Stomach (tissue), 9 donors: Measurements from ENCODE around the gene DIAPH3. TPM values are rescaled to one million over a fixed set of nuclear protein-coding genes. Genes with fewer than 3 reads are reported as not detected.
"Not testable (repeated sequence)": the region's sequence is repeated elsewhere in the genome, so short reads cannot be mapped to it uniquely, and the experiment has no call there.

Source experiments
- DNase-seq, 2 donors: peaks; one replicate each; pipeline versions ENCODE4 v3.0.0 to v3.0.0-alpha.2; 2013 to 2019
- H3K27ac ChIP-seq, 5 donors: fragments of 200-600 bp in 4 of 5; sonication (generic) in 4 of 5; one replicate each; pipeline ENCODE4 v1.5.1; 2013 to 2019; ENCODE audit warnings: mild to moderate bottlenecking in 1 of 5, moderate library complexity in 1 of 5
- H3K27me3 ChIP-seq, 3 donors: fragments of 200-600 bp; sonication (generic); one replicate each; pipeline ENCODE4 v1.5.1; 2017 to 2019; ENCODE audit warnings: mixed run types in 1 of 3
- H3K36me3 ChIP-seq, 4 donors: fragments of 200-600 bp; sonication (generic); 1 replicate in 3 of 4; 2 replicates in 1 of 4; pipeline ENCODE4 v1.5.1; 2016 to 2019
- H3K4me1 ChIP-seq, 4 donors: fragments of 200-600 bp; sonication (generic); one replicate each; pipeline ENCODE4 v1.5.1; 2016 to 2019
- H3K4me3 ChIP-seq, 4 donors: fragments of 200-600 bp; sonication (generic) in 3 of 4; one replicate each; pipeline ENCODE4 v1.5.1; 2016 to 2019; ENCODE audit warnings: mild to moderate bottlenecking in 1 of 4
- H3K9me3 ChIP-seq, 4 donors: fragments of 200-600 bp; sonication (generic); one replicate each; pipeline ENCODE4 v1.5.1; 2016 to 2019
- EP300 ChIP-seq: sonication (generic); formaldehyde crosslinking; IDR thresholded peaks from one replicate; pipeline ENCODE4 v1.6.1; 2017; ENCODE audit warnings: antibody characterized with exemption
- POLR2A ChIP-seq, 4 donors: fragments of 450-650 bp; IDR thresholded peaks; one replicate each; pipeline ENCODE4 v1.6.1; 2016; ENCODE audit warnings: antibody characterized with exemption in 4 of 4, control low read depth in 2 of 4, mild to moderate bottlenecking in 1 of 4, moderate library complexity in 1 of 4
- POLR2AphosphoS5 ChIP-seq, 3 donors: sonication (generic); formaldehyde crosslinking; IDR thresholded peaks; one replicate each; pipeline ENCODE4 v1.6.1; 2016; ENCODE audit warnings: antibody characterized with exemption in 3 of 3
- WGBS, 5 donors: extraction: QIAGEN DNeasy Blood & Tissue Kit in 3 of 5; methylation state at CpG; one replicate each; pipeline versions ENCODE4 v1.1.5 to v1.1.7; 2013 to 2018; 5-methylcytosine and 5-hydroxymethylcytosine counted together
- intact Hi-C: fragments of 100-400 bp; cut with DNase I; formaldehyde crosslinking; loops from one replicate; pipeline ENCODE4 v1.15.1; 2023; ENCODE audit warnings: low total_unique reads
- polyA plus RNA-seq, 3 donors: library from polyadenylated mRNA; stranded (reverse); fragments of 200-250 nt; gene quantifications; one replicate each; pipeline ENCODE4 v1.2.3, GENCODE V29; 2013
- total RNA-seq, 5 donors: library from RNA; depleted of rRNA; stranded (reverse); fragments of >200 nt; gene quantifications; one replicate each; pipeline versions ENCODE4 v1.1.0 to v1.2.3, GENCODE V29; 2014 to 2016
- TF ChIP-seq, protein P1 (sequence below), 7 experiments: fragments of 450-650 bp in 4 of 7; fragments of 200-600 bp in 3 of 7; sonication (generic) in 3 of 7; IDR thresholded peaks; one replicate each; pipeline ENCODE4 v1.5.1; 2016 to 2019; ENCODE audit warnings: antibody characterized with exemption in 7 of 7, control low read depth in 2 of 7, mild to moderate bottlenecking in 1 of 7
- donor health status: healthy with polysubstance abuse.
- donor health status: Bipolar disorder and iron deficiency.
- donor health status: healthy.

The DIAPH3 gene
- total and polyA plus RNA-seq, 8 donors: 2.5 to 12.1 (median 4.6) TPM

DNA sequence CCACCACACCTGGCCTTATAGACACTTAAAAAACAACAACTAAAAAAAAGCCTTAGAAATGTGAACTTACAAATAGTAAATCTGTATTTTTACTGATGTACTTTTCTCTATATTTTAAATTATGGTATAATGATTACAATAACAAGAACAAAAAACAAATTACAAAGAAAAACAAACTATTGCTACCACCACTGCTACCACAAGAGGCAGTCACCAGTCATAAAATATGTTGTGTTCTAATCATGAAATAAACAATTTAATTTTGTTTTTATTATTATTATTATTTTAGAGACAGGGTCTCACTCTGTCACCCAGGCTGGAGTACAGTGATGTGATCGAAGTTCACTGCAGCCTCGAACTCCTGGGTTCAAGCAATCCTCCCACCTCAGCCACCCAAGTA lies 72.2 kb downstream of the DIAPH3 start:
- no peak overlapping the region for H3K4me3 ChIP-seq
- H3K36me3 ChIP-seq: no peaks in the 10 kb centered on the region
- H3K9me3 ChIP-seq: no peaks in the 10 kb centered on the region
- whole genome bisulfite sequencing, 5 donors: 94 to 100% (median 97%) methylated on average over 2 of the region's 2 CpGs
- H3K4me1 ChIP-seq: no peaks in the 10 kb centered on the region
- intact Hi-C loops: no loop called here
- no peaks in the 10 kb centered on the region for H3K27me3 ChIP-seq
- TF ChIP-seq, protein P1, sequence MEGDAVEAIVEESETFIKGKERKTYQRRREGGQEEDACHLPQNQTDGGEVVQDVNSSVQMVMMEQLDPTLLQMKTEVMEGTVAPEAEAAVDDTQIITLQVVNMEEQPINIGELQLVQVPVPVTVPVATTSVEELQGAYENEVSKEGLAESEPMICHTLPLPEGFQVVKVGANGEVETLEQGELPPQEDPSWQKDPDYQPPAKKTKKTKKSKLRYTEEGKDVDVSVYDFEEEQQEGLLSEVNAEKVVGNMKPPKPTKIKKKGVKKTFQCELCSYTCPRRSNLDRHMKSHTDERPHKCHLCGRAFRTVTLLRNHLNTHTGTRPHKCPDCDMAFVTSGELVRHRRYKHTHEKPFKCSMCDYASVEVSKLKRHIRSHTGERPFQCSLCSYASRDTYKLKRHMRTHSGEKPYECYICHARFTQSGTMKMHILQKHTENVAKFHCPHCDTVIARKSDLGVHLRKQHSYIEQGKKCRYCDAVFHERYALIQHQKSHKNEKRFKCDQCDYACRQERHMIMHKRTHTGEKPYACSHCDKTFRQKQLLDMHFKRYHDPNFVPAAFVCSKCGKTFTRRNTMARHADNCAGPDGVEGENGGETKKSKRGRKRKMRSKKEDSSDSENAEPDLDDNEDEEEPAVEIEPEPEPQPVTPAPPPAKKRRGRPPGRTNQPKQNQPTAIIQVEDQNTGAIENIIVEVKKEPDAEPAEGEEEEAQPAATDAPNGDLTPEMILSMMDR (IDR thresholded peaks at IDR 0.05): no peak
- no peak for DNase-seq
- no peak overlapping the region for H3K27ac ChIP-seq

DNA sequence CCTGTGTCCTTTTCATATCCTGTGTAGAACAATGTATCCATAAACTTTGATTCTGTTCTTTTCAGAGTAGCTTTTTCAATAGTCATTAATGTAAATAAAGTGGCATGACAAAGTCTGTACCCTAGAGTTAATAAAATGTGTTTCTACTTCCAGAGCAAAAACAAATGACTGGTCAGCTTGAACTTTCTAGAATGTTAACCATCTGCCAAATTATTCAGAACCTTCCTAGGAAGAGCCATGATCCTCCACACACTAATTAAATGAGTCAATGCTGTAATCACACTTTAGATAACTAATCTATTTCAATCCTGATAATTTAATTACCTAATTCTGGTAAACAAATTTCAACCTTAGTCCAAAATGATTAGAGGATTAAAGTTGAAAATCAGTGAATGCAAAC lies 73.2 kb downstream of the DIAPH3 start:
- Histone ChIP-seq H3K27ac (no peak overlapping the region), H3K27me3 (no peaks in the 10 kb centered on the region), H3K4me3 (no peak overlapping the region), H3K9me3 (no peaks in the 10 kb centered on the region), H3K4me1 (no peaks in the 10 kb centered on the region), H3K36me3 (no peaks in the 10 kb centered on the region)
- intact Hi-C loops: no loop called here
- no peak for DNase-seq
- no peak for TF ChIP-seq POLR2AphosphoS5 (IDR thresholded peaks at IDR 0.05)

DNA sequence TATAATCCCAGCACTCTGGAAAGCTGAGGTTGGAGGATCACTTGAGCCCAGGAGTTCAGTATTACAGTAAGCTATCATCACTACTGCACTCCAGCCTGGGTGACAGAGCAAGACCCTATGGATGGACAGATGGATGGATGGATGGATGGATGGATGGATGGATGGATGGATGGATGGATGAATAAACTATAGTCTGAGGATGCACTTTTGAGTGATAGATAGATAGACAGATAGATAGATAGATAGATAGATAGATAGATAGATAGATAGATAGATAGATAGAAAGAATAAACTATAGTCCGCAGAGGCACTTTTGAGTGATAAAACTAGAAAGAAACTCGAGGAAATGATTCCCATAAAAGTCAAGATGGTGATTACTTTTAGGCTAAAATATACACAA lies 79.9 kb downstream of the DIAPH3 start:
- DNase-seq, H3K4me3 ChIP-seq, H3K27me3 ChIP-seq, H3K27ac ChIP-seq, H3K4me1 ChIP-seq, intact Hi-C loops, H3K36me3 ChIP-seq, H3K9me3 ChIP-seq: not testable (repeated sequence)
- WGBS, 5 donors: 93 to 97% (median 94%) methylated on average over 2 of the region's 2 CpGs

DNA sequence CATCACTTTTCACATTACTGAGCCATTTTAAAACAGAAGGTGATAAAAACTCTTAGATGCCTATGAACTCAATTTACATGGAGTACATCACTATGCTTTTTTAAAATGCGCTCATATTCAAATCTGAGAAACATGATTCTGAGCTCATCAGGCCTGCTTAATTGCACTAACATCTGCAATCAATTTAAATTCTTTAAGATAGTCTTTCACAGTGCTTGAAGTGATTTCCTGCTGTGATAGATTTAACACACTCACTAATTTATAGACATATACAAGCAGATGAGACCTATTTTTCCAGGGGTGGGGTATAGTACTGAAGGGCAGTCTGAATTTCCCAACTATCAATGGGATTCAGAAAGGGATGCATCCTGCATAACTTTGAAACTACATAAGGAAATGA lies 82.9 kb downstream of the DIAPH3 start:
- H3K9me3 ChIP-seq: no peaks in the 10 kb centered on the region
- no peak overlapping the region for H3K4me3 ChIP-seq
- H3K4me1 ChIP-seq: no peaks in the 10 kb centered on the region
- H3K27ac ChIP-seq: no peak overlapping the region
- TF ChIP-seq, protein P1 (IDR thresholded peaks at IDR 0.05): no peak
- TF ChIP-seq POLR2AphosphoS5 (IDR thresholded peaks at IDR 0.05) (no peak), EP300 (no peak), POLR2A (IDR thresholded peaks at IDR 0.05) (no peak)
- no peaks in the 10 kb centered on the region for H3K27me3 ChIP-seq
- DNase-seq: no peak
- 98 to 100% (median 100%) methylated on average over 1 of the region's 1 CpG for WGBS, 5 donors
- H3K36me3 ChIP-seq: no peaks in the 10 kb centered on the region
- intact Hi-C loops: no loop called here

DNA sequence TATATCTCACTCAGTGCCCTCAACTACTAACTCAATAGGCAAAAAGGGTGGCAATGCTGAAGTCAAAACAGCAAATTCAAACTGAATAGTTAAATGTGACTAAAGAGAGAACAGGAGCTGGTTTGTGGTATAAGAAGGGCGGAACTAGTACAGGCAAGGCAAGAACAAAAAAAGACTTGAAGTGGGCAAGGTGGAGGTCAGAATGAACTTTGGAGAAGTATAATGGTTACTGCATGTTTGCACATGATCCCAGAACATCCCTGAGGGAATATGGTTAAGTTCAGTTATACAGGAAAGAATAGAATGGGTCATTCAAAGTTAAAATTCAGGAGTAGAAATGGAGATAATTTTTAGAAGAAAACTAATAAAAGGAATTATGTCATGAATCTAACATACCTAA lies 85.5 kb downstream of the DIAPH3 start:
- no peak for DNase-seq
- no peak for TF ChIP-seq POLR2AphosphoS5 (IDR thresholded peaks at IDR 0.05)
- TF ChIP-seq, protein P1 (IDR thresholded peaks at IDR 0.05): no peak
- TF ChIP-seq POLR2A (IDR thresholded peaks at IDR 0.05): no peak
- no peak for TF ChIP-seq EP300
- no peaks in the 10 kb centered on the region for H3K27me3 ChIP-seq
- no peak overlapping the region for H3K4me3 ChIP-seq
- H3K27ac ChIP-seq: no peak overlapping the region
- intact Hi-C loops: no loop called here
- no peaks in the 10 kb centered on the region for H3K4me1 ChIP-seq
- H3K36me3 ChIP-seq: no peaks in the 10 kb centered on the region
- 89 to 100% (median 93%) methylated on average over 1 of the region's 1 CpG for WGBS, 5 donors
- no peaks in the 10 kb centered on the region for H3K9me3 ChIP-seq

DNA sequence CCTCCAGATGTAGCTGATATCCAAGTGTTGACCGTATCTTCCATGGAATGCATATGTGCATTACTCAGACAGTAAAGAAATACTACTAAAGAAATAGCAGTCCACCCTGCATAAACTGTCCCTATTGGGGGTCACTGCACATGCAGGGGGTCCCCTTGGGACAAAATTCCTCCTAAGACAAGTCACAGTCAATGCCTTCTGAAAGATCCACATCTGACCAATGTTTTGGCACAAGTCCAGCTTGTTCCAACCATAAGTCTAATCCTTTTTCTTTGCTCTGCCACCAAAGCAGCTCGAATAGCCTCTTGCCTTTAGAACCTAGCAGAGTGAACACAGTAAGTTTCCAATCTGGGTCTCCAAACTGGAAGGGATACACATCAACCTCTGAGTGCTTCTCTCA lies 87.9 kb downstream of the DIAPH3 start:
- Histone ChIP-seq H3K9me3 (no peaks in the 10 kb centered on the region), H3K4me3 (no peak overlapping the region), H3K27me3 (no peaks in the 10 kb centered on the region), H3K27ac (no peak overlapping the region), H3K36me3 (no peaks in the 10 kb centered on the region), H3K4me1 (no peaks in the 10 kb centered on the region)
- WGBS, 5 donors: 90 to 92% (median 91%) methylated on average over 2 of the region's 2 CpGs
- intact Hi-C loops: no loop called here
- TF ChIP-seq POLR2AphosphoS5 (IDR thresholded peaks at IDR 0.05) (no peak), EP300 (no peak), POLR2A (IDR thresholded peaks at IDR 0.05) (no peak)
- TF ChIP-seq, protein P1 (IDR thresholded peaks at IDR 0.05): no peak
- no peak for DNase-seq
